HCT116 (cell line): ENCODE measurements around the gene ZNF91.
A peak's percentile ranks its signal among the peaks of the same experiment; 100 is the strongest.

Experiments
- EZH2 ChIP-seq: fragments of 200-600 bp; sonication (generic); IDR thresholded peaks from 2 replicates; pipeline ENCODE4 v1.6.1; 2017; ENCODE audit warnings: antibody characterized with exemption, mixed run types
- POLR2AphosphoS5 ChIP-seq: IDR thresholded peaks from 2 replicates; pipeline ENCODE4 v1.6.1; 2011; ENCODE audit warnings: mild to moderate bottlenecking, low read depth, low read length, moderate library complexity
- SIN3A ChIP-seq: IDR thresholded peaks from 2 replicates; pipeline ENCODE4 v1.6.1; 2012; ENCODE audit warnings: low read depth
- YY1 ChIP-seq: IDR thresholded peaks from 2 replicates; pipeline ENCODE4 v1.6.1; 2011; ENCODE audit warnings: low read length, low read depth, moderate library complexity, mild to moderate bottlenecking; ENCODE audit not compliant: insufficient replicate concordance; ENCODE audit errors: extremely low read depth
- TF ChIP-seq, protein P1 (sequence below), 3 experiments: fragments of 200-600 bp in 1 of 3; sonication (generic) in 1 of 3; IDR thresholded peaks in 2 of 3; conservative IDR thresholded peaks in 1 of 3; 2 replicates each; pipeline ENCODE4 v1.5.1; 2012 to 2017; ENCODE audit warnings: low read depth in 2 of 3, low read length in 2 of 3, antibody characterized with exemption in 1 of 3, borderline replicate concordance in 1 of 3, control low read depth in 1 of 3, mild to moderate bottlenecking in 1 of 3, mixed read lengths in 1 of 3, mixed run types in 1 of 3, moderate library complexity in 1 of 3; ENCODE audit not compliant: insufficient read depth in 1 of 3
- TF ChIP-seq, protein P2 (sequence below): IDR thresholded peaks from 2 replicates; pipeline ENCODE4 v1.6.1; 2012; ENCODE audit warnings: low read depth

GRCh38 chr19:23436944-23437343 is 41.7 kb upstream of the ZNF91 start:
- TF ChIP-seq POLR2AphosphoS5 (no peak), EZH2 (no peak), YY1 (no peak), SIN3A (no peak)
- TF ChIP-seq, protein P1, sequence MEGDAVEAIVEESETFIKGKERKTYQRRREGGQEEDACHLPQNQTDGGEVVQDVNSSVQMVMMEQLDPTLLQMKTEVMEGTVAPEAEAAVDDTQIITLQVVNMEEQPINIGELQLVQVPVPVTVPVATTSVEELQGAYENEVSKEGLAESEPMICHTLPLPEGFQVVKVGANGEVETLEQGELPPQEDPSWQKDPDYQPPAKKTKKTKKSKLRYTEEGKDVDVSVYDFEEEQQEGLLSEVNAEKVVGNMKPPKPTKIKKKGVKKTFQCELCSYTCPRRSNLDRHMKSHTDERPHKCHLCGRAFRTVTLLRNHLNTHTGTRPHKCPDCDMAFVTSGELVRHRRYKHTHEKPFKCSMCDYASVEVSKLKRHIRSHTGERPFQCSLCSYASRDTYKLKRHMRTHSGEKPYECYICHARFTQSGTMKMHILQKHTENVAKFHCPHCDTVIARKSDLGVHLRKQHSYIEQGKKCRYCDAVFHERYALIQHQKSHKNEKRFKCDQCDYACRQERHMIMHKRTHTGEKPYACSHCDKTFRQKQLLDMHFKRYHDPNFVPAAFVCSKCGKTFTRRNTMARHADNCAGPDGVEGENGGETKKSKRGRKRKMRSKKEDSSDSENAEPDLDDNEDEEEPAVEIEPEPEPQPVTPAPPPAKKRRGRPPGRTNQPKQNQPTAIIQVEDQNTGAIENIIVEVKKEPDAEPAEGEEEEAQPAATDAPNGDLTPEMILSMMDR (IDR thresholded peaks at IDR 0.05 in 2 of 3, conservative IDR thresholded peaks at IDR 0.05 in 1 of 3; ENCODE audit: borderline replicate concordance in 1 of 3, insufficient read depth in 1 of 3, low read depth in 2 of 3, low read length in 2 of 3) = peak in 2 of 3 experiments; percentile 32 to 47; a peak in 4 of 6 replicates
- TF ChIP-seq, protein P2, sequence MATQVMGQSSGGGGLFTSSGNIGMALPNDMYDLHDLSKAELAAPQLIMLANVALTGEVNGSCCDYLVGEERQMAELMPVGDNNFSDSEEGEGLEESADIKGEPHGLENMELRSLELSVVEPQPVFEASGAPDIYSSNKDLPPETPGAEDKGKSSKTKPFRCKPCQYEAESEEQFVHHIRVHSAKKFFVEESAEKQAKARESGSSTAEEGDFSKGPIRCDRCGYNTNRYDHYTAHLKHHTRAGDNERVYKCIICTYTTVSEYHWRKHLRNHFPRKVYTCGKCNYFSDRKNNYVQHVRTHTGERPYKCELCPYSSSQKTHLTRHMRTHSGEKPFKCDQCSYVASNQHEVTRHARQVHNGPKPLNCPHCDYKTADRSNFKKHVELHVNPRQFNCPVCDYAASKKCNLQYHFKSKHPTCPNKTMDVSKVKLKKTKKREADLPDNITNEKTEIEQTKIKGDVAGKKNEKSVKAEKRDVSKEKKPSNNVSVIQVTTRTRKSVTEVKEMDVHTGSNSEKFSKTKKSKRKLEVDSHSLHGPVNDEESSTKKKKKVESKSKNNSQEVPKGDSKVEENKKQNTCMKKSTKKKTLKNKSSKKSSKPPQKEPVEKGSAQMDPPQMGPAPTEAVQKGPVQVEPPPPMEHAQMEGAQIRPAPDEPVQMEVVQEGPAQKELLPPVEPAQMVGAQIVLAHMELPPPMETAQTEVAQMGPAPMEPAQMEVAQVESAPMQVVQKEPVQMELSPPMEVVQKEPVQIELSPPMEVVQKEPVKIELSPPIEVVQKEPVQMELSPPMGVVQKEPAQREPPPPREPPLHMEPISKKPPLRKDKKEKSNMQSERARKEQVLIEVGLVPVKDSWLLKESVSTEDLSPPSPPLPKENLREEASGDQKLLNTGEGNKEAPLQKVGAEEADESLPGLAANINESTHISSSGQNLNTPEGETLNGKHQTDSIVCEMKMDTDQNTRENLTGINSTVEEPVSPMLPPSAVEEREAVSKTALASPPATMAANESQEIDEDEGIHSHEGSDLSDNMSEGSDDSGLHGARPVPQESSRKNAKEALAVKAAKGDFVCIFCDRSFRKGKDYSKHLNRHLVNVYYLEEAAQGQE = no peak
